Pancreas (tissue), 10 donors: ENCODE measurements around the gene ITPR1. TPM values are rescaled to one million over a fixed set of nuclear protein-coding genes. Genes with fewer than 3 reads are reported as not detected.

Experiments
- ATAC-seq, 4 donors: fragments of 200-7000 bp; cut with Tn5 transposase; one replicate each; pipeline versions ENCODE4 v1.8.0 to v1.9.1; 2020; ENCODE audit warnings: mild to moderate bottlenecking in 4 of 4, moderate library complexity in 4 of 4
- DNase-seq, 6 donors: peaks; one replicate each; pipeline ENCODE4 v3.0.0-alpha.2; 2020
- FAIRE-seq: peaks from 2 replicates; lab custom pipeline; 2012; peaks lifted over from hg19 to GRCh38; lab: Jason Lieb, UNC
- H3K27ac ChIP-seq, 4 donors: fragments of 200-600 bp; sonication (generic); 1 replicate in 3 of 4; 2 replicates in 1 of 4; pipeline versions ENCODE4 v1.5.0 to v1.8.0; 2020
- H3K27me3 ChIP-seq, 4 donors: fragments of 200-600 bp; one replicate each; pipeline ENCODE4 v1.8.0; 2021
- H3K36me3 ChIP-seq, 3 donors: fragments of 200-600 bp; sonication (generic) in 1 of 3; one replicate each; pipeline versions ENCODE4 v1.5.0 to v1.8.0; 2020 to 2021
- H3K4me1 ChIP-seq, 3 donors: fragments of 200-600 bp; one replicate each; pipeline ENCODE4 v1.8.0; 2021
- H3K4me3 ChIP-seq, 4 donors: fragments of 200-600 bp; sonication (generic) in 2 of 4; one replicate each; pipeline versions ENCODE4 v1.5.0 to v1.8.0; 2020 to 2021
- H3K9me3 ChIP-seq, 4 donors: fragments of 200-600 bp; one replicate each; pipeline ENCODE4 v1.8.0; 2021
- WGBS, 2 donors: extraction: QIAGEN DNeasy Blood & Tissue Kit; methylation state at CpG; one replicate each; pipeline ENCODE4 v1.1.7; 2013; 5-methylcytosine and 5-hydroxymethylcytosine counted together
- intact Hi-C, 3 donors: fragments of 100-400 bp; cut with DNase I; formaldehyde crosslinking; loops; one replicate each; pipeline versions ENCODE4 v1.11.1 to v1.14.2; 2022
- polyA plus RNA-seq, 2 donors: library from polyadenylated mRNA; stranded (reverse); fragments of 200-250 nt; gene quantifications; one replicate each; pipeline ENCODE4 v1.2.3, GENCODE V29; 2013
- total RNA-seq, 6 donors: library from RNA; stranded (reverse); fragmentation: NEBNext Ultra II Directional in 4 of 6; extraction: Animal tissue kit (Norgen Biotek cat#: 25700) in 4 of 6; gene quantifications; one replicate each; pipeline versions ENCODE4 v1.2.1 to v1.2.4, GENCODE V29; 2021 to 2023
- TF ChIP-seq, protein P1 (sequence below), 4 donors: fragments of 200-600 bp; sonication (generic) in 3 of 4; IDR thresholded peaks; one replicate each; pipeline versions ENCODE4 v1.5.0 to v1.8.0; 2021; ENCODE audit warnings: antibody characterized with exemption in 4 of 4
- donor health status: healthy with polysubstance abuse.
- donor health status: DM: no; HTN: no; CAD: no; lungs with moderate emphysema.
- donor health status: DM: no; HTN: no; CAD: no.
- donor health status: control.
- donor health status: control.
- donor health status: Bipolar disorder and iron deficiency.
- donor health status: DM: yes; HTN: yes; CAD: no.
- donor health status: DM: no; HTN: no; CAD: no.
- donor health status: DM: no; HTN: no; CAD: no.
- donor health status: DM: yes; HTN: yes; CAD: no.

ITPR1 gene
- total and polyA plus RNA-seq, 8 donors = 4.5 to 19.1 (median 10.1) TPM

- Histone ChIP-seq H3K27me3 (no peaks in the 10 kb centered on the region), H3K4me3 (no peak overlapping the region), H3K9me3 (no peaks in the 10 kb centered on the region), H3K4me1 (peaks cover 0 to 7% (median 7%) of the 10 kb centered on the region in 3 donors), H3K27ac (no peak overlapping the region), H3K36me3 (no peaks in the 10 kb centered on the region)
- no peak for FAIRE-seq
- intact Hi-C loops = no loop called here
- no peak for ATAC-seq
- 34 to 41% methylated on average over 1 of the region's 1 CpG for WGBS, 2 donors
- TF ChIP-seq, protein P1, sequence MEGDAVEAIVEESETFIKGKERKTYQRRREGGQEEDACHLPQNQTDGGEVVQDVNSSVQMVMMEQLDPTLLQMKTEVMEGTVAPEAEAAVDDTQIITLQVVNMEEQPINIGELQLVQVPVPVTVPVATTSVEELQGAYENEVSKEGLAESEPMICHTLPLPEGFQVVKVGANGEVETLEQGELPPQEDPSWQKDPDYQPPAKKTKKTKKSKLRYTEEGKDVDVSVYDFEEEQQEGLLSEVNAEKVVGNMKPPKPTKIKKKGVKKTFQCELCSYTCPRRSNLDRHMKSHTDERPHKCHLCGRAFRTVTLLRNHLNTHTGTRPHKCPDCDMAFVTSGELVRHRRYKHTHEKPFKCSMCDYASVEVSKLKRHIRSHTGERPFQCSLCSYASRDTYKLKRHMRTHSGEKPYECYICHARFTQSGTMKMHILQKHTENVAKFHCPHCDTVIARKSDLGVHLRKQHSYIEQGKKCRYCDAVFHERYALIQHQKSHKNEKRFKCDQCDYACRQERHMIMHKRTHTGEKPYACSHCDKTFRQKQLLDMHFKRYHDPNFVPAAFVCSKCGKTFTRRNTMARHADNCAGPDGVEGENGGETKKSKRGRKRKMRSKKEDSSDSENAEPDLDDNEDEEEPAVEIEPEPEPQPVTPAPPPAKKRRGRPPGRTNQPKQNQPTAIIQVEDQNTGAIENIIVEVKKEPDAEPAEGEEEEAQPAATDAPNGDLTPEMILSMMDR (IDR thresholded peaks at IDR 0.05) = no peak
- DNase-seq = no peak
Observed at GRCh38 chr3:4476496-4476895, 16.7 kb upstream of the ITPR1 start.

GRCh38 chr3:4478261-4478660, 14.9 kb upstream of the ITPR1 start:
- ATAC-seq = no peak
- intact Hi-C loops = no loop called here

GRCh38 chr3:4491855-4492207, 1.3 kb upstream of the ITPR1 start:
- Histone ChIP-seq H3K9me3 (no peaks in the 10 kb centered on the region), H3K27me3 (no peaks in the 10 kb centered on the region), H3K27ac (peak overlapping the region in 1 of 4 donors; percentile 85), H3K4me3 (peak overlapping the region; percentile 58 to 89 (median 76)), H3K4me1 (peaks cover 0 to 5% (median 0%) of the 10 kb centered on the region in 3 donors), H3K36me3 (no peaks in the 10 kb centered on the region)
- no peak for FAIRE-seq
- TF ChIP-seq, protein P1 (IDR thresholded peaks at IDR 0.05) = no peak
- no peak for ATAC-seq
- 10 to 16% methylated on average over 5 of the region's 5 CpGs for WGBS, 2 donors
- DNase-seq = no peak
- intact Hi-C loops = no loop called here

More at GRCh38 chr3:4478261-4478660, 14.9 kb upstream of the ITPR1 start:
- TF ChIP-seq, protein P1 (IDR thresholded peaks at IDR 0.05) = no peak
- Histone ChIP-seq H3K4me3 (no peak overlapping the region), H3K9me3 (no peaks in the 10 kb centered on the region), H3K4me1 (no peaks in the 10 kb centered on the region), H3K27me3 (no peaks in the 10 kb centered on the region), H3K36me3 (no peaks in the 10 kb centered on the region), H3K27ac (no peak overlapping the region)
- 59 to 71% methylated on average over 3 of the region's 3 CpGs for WGBS, 2 donors
- DNase-seq = no peak
- FAIRE-seq = no peak

DNA sequence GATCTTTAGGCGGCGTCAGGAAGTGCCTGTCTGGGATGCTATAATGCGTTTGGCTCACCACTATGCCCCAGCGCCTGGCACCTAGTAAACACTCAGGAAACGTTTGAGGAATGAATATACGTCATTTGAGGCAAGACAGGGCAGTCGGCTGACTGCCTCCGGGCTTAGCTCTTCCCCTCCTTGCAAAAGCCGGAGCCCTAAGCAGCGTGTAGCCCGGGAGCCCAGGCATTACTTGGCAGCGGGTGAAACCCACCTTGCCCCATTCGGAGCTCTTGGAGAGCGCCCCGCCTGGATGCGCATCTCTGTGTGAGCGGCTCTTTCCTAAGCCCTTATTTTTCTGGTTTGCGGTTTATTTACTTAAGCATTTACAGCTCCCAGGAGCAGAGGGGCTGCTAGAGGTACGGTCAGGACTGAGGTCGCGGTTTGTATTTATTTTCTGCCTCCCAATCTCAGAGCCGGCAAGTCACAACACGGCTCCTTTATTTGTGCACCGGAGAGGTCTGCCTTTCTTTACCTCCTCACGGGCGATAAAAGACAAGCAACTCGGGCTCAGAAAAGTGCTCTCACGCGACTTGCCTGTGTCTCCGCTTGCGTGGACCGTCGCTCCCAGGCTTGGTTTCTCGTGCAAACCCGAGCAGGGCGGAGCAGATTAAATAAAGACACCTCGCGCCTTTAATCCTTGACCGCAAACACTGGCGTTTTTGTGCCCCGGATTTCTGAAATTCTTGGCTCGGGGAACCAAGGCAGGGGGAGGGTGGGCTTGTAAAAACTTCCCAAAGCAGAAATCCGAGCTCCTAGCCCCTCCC, 737 bp upstream of the ITPR1 start:
- peak; percentile 39 to 62 (median 52) for ATAC-seq
- TF ChIP-seq, protein P1 (IDR thresholded peaks at IDR 0.05) = no peak
- 0% methylated on average over 43 of the region's 43 CpGs for WGBS, 2 donors
- no peak for FAIRE-seq
- DNase-seq = peak; percentile 25 to 69 (median 48)
- Histone ChIP-seq H3K27ac (peak overlapping the region; percentile 67 to 88 (median 82)), H3K27me3 (no peaks in the 10 kb centered on the region), H3K9me3 (no peaks in the 10 kb centered on the region), H3K36me3 (no peaks in the 10 kb centered on the region), H3K4me1 (peaks cover 0 to 5% (median 0%) of the 10 kb centered on the region in 3 donors), H3K4me3 (peak overlapping the region; percentile 58 to 89 (median 76))
- intact Hi-C loops = no loop called here
